Body of pancreas (tissue), 4 donors: Measurements from ENCODE around the gene SMIM29. TPM values are rescaled to one million over a fixed set of nuclear protein-coding genes. Genes with fewer than 3 reads are reported as not detected.

Experiments
- ATAC-seq: fragments of 150-250 bp; one replicate; pipeline ENCODE4 v1.9.1; 2016
- DNase-seq, 4 donors: peaks; one replicate each; pipeline ENCODE4 v3.0.0-alpha.2; 2019
- H3K27ac ChIP-seq, 4 donors: fragments of 200-600 bp; sonication (generic); 1 replicate in 3 of 4; 2 replicates in 1 of 4; pipeline versions ENCODE4 v1.5.1 to v1.6.1; 2016 to 2019; ENCODE audit warnings: mild to moderate bottlenecking in 1 of 4, mixed read lengths in 1 of 4, moderate library complexity in 1 of 4
- H3K27me3 ChIP-seq, 2 donors: fragments of 200-600 bp; sonication (generic); one replicate each; pipeline ENCODE4 v1.6.0; 2016; ENCODE audit warnings: mild to moderate bottlenecking in 1 of 2
- H3K36me3 ChIP-seq, 2 donors: fragments of 200-600 bp; sonication (generic); replicated peaks in 1 of 2; 2 replicates each; pipeline ENCODE4 v1.5.1; 2016; ENCODE audit warnings: low read depth in 2 of 2; ENCODE audit not compliant: insufficient read depth in 1 of 2
- H3K4me1 ChIP-seq: fragments of 200-600 bp; sonication (generic); one replicate; pipeline ENCODE4 v1.6.0; 2016
- H3K4me3 ChIP-seq, 2 donors: fragments of 200-600 bp; sonication (generic); 1 replicate in 1 of 2; 2 replicates in 1 of 2; pipeline ENCODE4 v1.5.1; 2016 to 2019
- H3K9me3 ChIP-seq, 3 donors: fragments of 200-600 bp; sonication (generic); 1 replicate in 2 of 3; 2 replicates in 1 of 3; pipeline ENCODE4 v1.5.1; 2016
- POLR2A ChIP-seq, 3 donors: fragments of 450-650 bp; IDR thresholded peaks; one replicate each; pipeline ENCODE4 v1.6.1; 2016; ENCODE audit warnings: antibody characterized with exemption in 3 of 3, mild to moderate bottlenecking in 2 of 3
- WGBS, 2 donors: methylation state at CpG; one replicate each; pipeline ENCODE4 v1.1.5; 2017; 5-methylcytosine and 5-hydroxymethylcytosine counted together
- intact Hi-C: fragments of 100-400 bp; cut with DNase I; formaldehyde crosslinking; loops from one replicate; pipeline ENCODE4 v1.15.1; 2023
- total RNA-seq, 2 donors: library from RNA; depleted of rRNA; stranded (reverse); fragments of >200 nt; gene quantifications; one replicate each; pipeline ENCODE4 v1.1.0, GENCODE V29; 2016
- TF ChIP-seq, protein P1 (sequence below), 7 experiments: fragments of 450-650 bp in 4 of 7; fragments of 200-600 bp in 3 of 7; sonication (generic) in 3 of 7; IDR thresholded peaks; one replicate each; pipeline ENCODE4 v1.5.1; 2016 to 2019; ENCODE audit warnings: antibody characterized with exemption in 7 of 7

SMIM29 gene
- total RNA-seq, 2 donors from 2014 or later, result 8.6 to 21.5 TPM

GRCh38 chr6:34242252-34243130 is 6.3 kb downstream of the SMIM29 start:
- Histone ChIP-seq H3K9me3 (no peaks in the 10 kb centered on the region), H3K27me3 (no peaks in the 10 kb centered on the region), H3K4me1 (peaks cover 22% of the 10 kb centered on the region), H3K27ac (no peak overlapping the region), H3K4me3 (no peak overlapping the region), H3K36me3 (no peaks in the 10 kb centered on the region)
- ATAC-seq (no peak), DNase-seq (no peak)
- intact Hi-C loops, result no loop called here
- WGBS, 2 donors, result 82 to 83% methylated on average over 5 to 7 of the region's 7 CpGs
- TF ChIP-seq POLR2A (IDR thresholded peaks at IDR 0.05), result no peak
- TF ChIP-seq, protein P1, sequence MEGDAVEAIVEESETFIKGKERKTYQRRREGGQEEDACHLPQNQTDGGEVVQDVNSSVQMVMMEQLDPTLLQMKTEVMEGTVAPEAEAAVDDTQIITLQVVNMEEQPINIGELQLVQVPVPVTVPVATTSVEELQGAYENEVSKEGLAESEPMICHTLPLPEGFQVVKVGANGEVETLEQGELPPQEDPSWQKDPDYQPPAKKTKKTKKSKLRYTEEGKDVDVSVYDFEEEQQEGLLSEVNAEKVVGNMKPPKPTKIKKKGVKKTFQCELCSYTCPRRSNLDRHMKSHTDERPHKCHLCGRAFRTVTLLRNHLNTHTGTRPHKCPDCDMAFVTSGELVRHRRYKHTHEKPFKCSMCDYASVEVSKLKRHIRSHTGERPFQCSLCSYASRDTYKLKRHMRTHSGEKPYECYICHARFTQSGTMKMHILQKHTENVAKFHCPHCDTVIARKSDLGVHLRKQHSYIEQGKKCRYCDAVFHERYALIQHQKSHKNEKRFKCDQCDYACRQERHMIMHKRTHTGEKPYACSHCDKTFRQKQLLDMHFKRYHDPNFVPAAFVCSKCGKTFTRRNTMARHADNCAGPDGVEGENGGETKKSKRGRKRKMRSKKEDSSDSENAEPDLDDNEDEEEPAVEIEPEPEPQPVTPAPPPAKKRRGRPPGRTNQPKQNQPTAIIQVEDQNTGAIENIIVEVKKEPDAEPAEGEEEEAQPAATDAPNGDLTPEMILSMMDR (IDR thresholded peaks at IDR 0.05), result no peak

DNA sequence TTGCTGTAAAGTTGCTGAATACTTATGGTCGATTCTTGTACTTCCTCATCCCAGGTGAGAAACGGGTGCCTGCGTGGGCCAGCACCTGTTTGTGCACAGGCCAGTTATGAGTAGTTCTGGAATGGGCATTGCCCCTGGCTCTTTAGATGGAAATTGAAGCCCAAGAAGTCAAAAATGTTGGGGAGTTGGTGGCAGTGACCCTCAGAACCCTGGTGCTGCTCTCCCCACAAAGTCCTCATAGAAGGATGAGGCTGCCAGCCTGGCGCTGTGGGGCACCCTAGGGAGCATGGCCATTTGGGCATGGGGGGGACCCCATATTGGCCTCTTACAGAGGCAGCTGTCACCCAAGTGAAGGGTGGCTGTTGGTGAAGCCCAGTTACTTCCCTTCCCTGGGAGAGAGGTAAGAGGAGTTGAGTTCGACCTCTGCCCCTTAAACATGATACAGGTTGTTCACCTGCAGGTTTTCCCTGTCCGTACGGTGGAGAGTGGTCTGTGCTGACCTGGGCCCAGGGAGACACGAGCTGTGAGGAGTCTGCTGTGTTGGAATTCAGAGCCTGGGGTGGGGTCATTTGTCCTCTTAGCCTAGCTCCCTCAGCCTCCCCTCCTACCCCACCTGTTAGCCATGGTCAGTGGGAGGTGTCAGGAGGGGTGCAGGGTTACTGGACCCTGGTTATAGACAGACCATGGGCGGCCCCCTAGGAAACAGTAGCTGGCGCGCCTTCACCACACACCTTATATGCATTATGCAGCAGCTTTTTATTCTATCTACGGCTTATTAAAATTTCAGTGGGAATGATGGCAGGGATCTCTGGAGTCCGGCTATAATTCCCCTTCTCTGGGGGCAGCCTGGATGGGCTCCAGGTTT is 7.2 kb downstream of the SMIM29 start:
- H3K27me3 ChIP-seq, result no peaks in the 10 kb centered on the region
- no peaks in the 10 kb centered on the region for H3K36me3 ChIP-seq
- no peaks in the 10 kb centered on the region for H3K9me3 ChIP-seq
- no peak overlapping the region for H3K4me3 ChIP-seq
- no peak overlapping the region for H3K27ac ChIP-seq
- intact Hi-C loops, result no loop called here
- TF ChIP-seq POLR2A (IDR thresholded peaks at IDR 0.05), result no peak
- TF ChIP-seq, protein P1 (IDR thresholded peaks at IDR 0.05), result no peak
- DNase-seq, result no peak
- peaks cover 22% of the 10 kb centered on the region for H3K4me1 ChIP-seq
- 93% methylated on average over 12 to 13 of the region's 13 CpGs for WGBS, 2 donors
- ATAC-seq, result no peak

- H3K9me3 ChIP-seq, result no peaks in the 10 kb centered on the region
- peaks cover 32% of the 10 kb centered on the region for H3K4me1 ChIP-seq
- ATAC-seq, result no peak
- 81 to 83% methylated on average over 19 to 20 of the region's 22 CpGs for WGBS, 2 donors
- no peaks in the 10 kb centered on the region for H3K27me3 ChIP-seq
- no peak overlapping the region for H3K27ac ChIP-seq
- no peak overlapping the region for H3K4me3 ChIP-seq
- no peak for DNase-seq
- intact Hi-C loops, result no loop called here
- TF ChIP-seq, protein P1 (IDR thresholded peaks at IDR 0.05), result no peak
- TF ChIP-seq POLR2A (IDR thresholded peaks at IDR 0.05), result no peak
- no peaks in the 10 kb centered on the region for H3K36me3 ChIP-seq
These were observed 8.2 kb downstream of the SMIM29 start for GRCh38 chr6:34240329-34241248.

DNA sequence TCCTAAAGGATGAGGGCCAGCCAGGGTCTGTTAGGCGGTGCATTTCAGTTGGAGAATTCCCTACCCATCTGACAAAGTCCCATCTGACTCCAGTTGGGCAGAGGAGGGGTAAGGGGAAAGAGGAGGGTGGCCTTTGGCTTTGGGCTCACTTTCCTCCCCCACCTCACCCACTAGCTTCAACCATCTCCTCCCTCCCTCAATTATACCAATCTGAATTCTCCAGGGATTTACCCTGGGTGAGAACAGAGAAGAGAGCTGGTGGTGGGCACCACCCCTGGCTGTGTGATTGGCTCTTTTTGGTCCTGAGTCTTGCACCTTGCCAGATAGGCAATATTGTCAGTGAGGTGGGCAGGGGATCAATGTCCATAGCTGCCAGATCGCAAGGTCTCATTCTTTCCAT is 8.9 kb downstream of the SMIM29 start:
- intact Hi-C loops, result no loop called here
- no peak for TF ChIP-seq POLR2A (IDR thresholded peaks at IDR 0.05)
- TF ChIP-seq, protein P1 (IDR thresholded peaks at IDR 0.05), result no peak
- ATAC-seq, result no peak
- Histone ChIP-seq H3K9me3 (no peaks in the 10 kb centered on the region), H3K4me1 (peaks cover 33% of the 10 kb centered on the region), H3K27me3 (no peaks in the 10 kb centered on the region), H3K27ac (no peak overlapping the region), H3K36me3 (no peaks in the 10 kb centered on the region), H3K4me3 (no peak overlapping the region)
- no peak for DNase-seq
- 92 to 100% methylated on average over 2 of the region's 2 CpGs for WGBS, 2 donors
